B cell (primary cell): ENCODE measurements around the gene ODF2L.

Source experiments
- EZH2 ChIP-seq: IDR thresholded peaks from 2 replicates; pipeline ENCODE4 v1.6.1; 2012; ENCODE audit warnings: borderline replicate concordance, low read depth, mild to moderate bottlenecking, moderate library complexity, low read length; ENCODE audit not compliant: insufficient read depth, poor library complexity, severe bottlenecking
- TF ChIP-seq, protein P1 (sequence below): fragments of 200-600 bp; IDR thresholded peaks from one replicate; pipeline ENCODE4 v1.8.0; 2022; ENCODE audit warnings: antibody characterized with exemption, mild to moderate bottlenecking

DNA sequence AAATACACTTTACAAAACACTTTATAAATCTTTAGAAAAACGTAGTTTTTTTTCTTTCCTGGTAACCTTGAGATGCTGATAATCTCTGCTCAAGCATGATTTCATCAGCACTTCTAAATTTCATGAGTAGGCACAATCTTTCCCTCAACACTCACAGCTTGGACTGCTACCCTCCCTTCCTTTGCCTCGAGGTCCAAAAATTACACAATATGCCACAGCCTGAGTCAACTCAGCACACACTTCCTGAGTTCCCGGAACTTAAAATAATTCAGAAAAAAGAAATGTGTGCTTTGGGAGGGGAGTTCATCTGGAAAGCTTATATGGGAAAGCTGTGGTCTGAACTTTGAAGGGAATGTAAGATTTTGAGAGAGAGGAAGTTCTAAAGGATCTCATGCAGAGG, 33.7 kb upstream of the ODF2L start:
- TF ChIP-seq, protein P1, sequence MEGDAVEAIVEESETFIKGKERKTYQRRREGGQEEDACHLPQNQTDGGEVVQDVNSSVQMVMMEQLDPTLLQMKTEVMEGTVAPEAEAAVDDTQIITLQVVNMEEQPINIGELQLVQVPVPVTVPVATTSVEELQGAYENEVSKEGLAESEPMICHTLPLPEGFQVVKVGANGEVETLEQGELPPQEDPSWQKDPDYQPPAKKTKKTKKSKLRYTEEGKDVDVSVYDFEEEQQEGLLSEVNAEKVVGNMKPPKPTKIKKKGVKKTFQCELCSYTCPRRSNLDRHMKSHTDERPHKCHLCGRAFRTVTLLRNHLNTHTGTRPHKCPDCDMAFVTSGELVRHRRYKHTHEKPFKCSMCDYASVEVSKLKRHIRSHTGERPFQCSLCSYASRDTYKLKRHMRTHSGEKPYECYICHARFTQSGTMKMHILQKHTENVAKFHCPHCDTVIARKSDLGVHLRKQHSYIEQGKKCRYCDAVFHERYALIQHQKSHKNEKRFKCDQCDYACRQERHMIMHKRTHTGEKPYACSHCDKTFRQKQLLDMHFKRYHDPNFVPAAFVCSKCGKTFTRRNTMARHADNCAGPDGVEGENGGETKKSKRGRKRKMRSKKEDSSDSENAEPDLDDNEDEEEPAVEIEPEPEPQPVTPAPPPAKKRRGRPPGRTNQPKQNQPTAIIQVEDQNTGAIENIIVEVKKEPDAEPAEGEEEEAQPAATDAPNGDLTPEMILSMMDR = no peak
- TF ChIP-seq EZH2 = no peak
